ENCODE data around the gene TCF4. TPM values are rescaled to one million over a fixed set of nuclear protein-coding genes. Genes with fewer than 3 reads are reported as not detected.

Gene TCF4
- total and polyA plus RNA-seq, 2 donors (not counting 1 experiment from before 2014, with no cell fraction given), result 68.5 to 353 TPM

- Histone ChIP-seq H3K4me1 (ENCODE audit: control insufficient read depth in 2 of 2, insufficient read depth in 2 of 2, low read length in 2 of 2) (no peaks in the 10 kb centered on the region), H3K36me3 (replicated peaks in 1 of 2; ENCODE audit: control extremely low read depth in 1 of 2, control insufficient read depth in 1 of 2, extremely low read depth in 1 of 2, insufficient read depth in 2 of 2, low read length in 1 of 2) (peaks cover 0 to 3% of the 10 kb centered on the region in 2 experiments), H3K27ac (ENCODE audit: low read length in 2 of 2) (no peak overlapping the region), H4K20me1 (ENCODE audit: control insufficient read depth, insufficient read depth, low read length, poor library complexity, severe bottlenecking) (no peaks in the 10 kb centered on the region), H3K27me3 (replicated peaks in 1 of 4; ENCODE audit: control extremely low read depth in 1 of 4, control insufficient read depth in 3 of 4, insufficient read depth in 4 of 4, low read length in 3 of 4) (no peaks in the 10 kb centered on the region), H3K9ac (ENCODE audit: low read length) (no peak overlapping the region), H2AFZ (ENCODE audit: insufficient read depth, low read depth, low read length, poor library complexity, severe bottlenecking) (no peak overlapping the region), H3K9me3 (ENCODE audit: control extremely low read depth in 1 of 3, control insufficient read depth in 2 of 3, insufficient read depth in 1 of 3, low read length in 2 of 3) (no peaks in the 10 kb centered on the region), H3K4me3 (ENCODE audit: control extremely low read depth in 1 of 5, extremely low read depth in 1 of 5, insufficient read depth in 1 of 5, low read depth in 2 of 5, low read length in 4 of 5) (no peak overlapping the region), H3K4me2 (replicated peaks; ENCODE audit: low read depth, low read length, poor library complexity, severe bottlenecking) (no peak overlapping the region), H3K79me2 (ENCODE audit: control insufficient read depth, insufficient read depth, low read length) (peaks cover 54% of the 10 kb centered on the region)
- TF ChIP-seq CTCF (IDR thresholded peaks at IDR 0.05) (no peak), EZH2 (IDR thresholded peaks at IDR 0.05; ENCODE audit: borderline replicate concordance, insufficient read depth, low read depth, low read length, poor library complexity, severe bottlenecking) (no peak)
- Mint-ChIP-seq H3K9me3 (ENCODE audit: insufficient read depth) (no peaks in the 10 kb centered on the region), H3K27ac (no peak overlapping the region), H3K4me3 (no peak overlapping the region), H3K4me1 (peaks cover 10% of the 10 kb centered on the region), H3K27me3 (peaks cover 3% of the 10 kb centered on the region)
- ATAC-seq (ENCODE audit: low read depth) (no peak), DNase-seq (no peak)
- POLR2A ChIA-PET, result no interaction called here
- no CpG with 5 or more reads among the region's 4 CpGs for WGBS (ENCODE audit: insufficient coverage)
- intact Hi-C loops (cut with micrococcal nuclease), result no loop called here
- CTCF ChIA-PET, result no interaction called here
Measured at GRCh38 chr18:55555395-55556027, 32.5 kb downstream of the TCF4 start.

- Histone ChIP-seq H3K27ac (ENCODE audit: low read length in 2 of 2) (no peak overlapping the region), H3K36me3 (replicated peaks in 1 of 2; ENCODE audit: control extremely low read depth in 1 of 2, control insufficient read depth in 1 of 2, extremely low read depth in 1 of 2, insufficient read depth in 2 of 2, low read length in 1 of 2) (peaks cover 0 to 2% of the 10 kb centered on the region in 2 experiments), H3K9ac (ENCODE audit: low read length) (no peak overlapping the region), H3K27me3 (replicated peaks in 1 of 4; ENCODE audit: control extremely low read depth in 1 of 4, control insufficient read depth in 3 of 4, insufficient read depth in 4 of 4, low read length in 3 of 4) (no peaks in the 10 kb centered on the region), H3K4me1 (ENCODE audit: control insufficient read depth in 2 of 2, insufficient read depth in 2 of 2, low read length in 2 of 2) (no peaks in the 10 kb centered on the region), H3K4me2 (replicated peaks; ENCODE audit: low read depth, low read length, poor library complexity, severe bottlenecking) (peak overlapping the region; percentile 14), H3K9me3 (ENCODE audit: control extremely low read depth in 1 of 3, control insufficient read depth in 2 of 3, insufficient read depth in 1 of 3, low read length in 2 of 3) (no peaks in the 10 kb centered on the region), H2AFZ (ENCODE audit: insufficient read depth, low read depth, low read length, poor library complexity, severe bottlenecking) (no peak overlapping the region), H3K79me2 (ENCODE audit: control insufficient read depth, insufficient read depth, low read length) (peaks cover 42% of the 10 kb centered on the region), H3K4me3 (ENCODE audit: control extremely low read depth in 1 of 5, extremely low read depth in 1 of 5, insufficient read depth in 1 of 5, low read depth in 2 of 5, low read length in 4 of 5) (no peak overlapping the region), H4K20me1 (ENCODE audit: control insufficient read depth, insufficient read depth, low read length, poor library complexity, severe bottlenecking) (no peaks in the 10 kb centered on the region)
- intact Hi-C loops (cut with micrococcal nuclease), result no loop called here
- Mint-ChIP-seq H3K27me3 (peaks cover 3% of the 10 kb centered on the region), H3K4me1 (peaks cover 10% of the 10 kb centered on the region), H3K4me3 (peak overlapping the region; percentile 20), H3K27ac (peak overlapping the region; percentile 10), H3K9me3 (ENCODE audit: insufficient read depth) (no peaks in the 10 kb centered on the region)
- DNase-seq (peak; percentile 39), ATAC-seq (ENCODE audit: low read depth) (peak; percentile 56)
- WGBS (ENCODE audit: insufficient coverage), result 76% methylated on average over 8 of the region's 11 CpGs
- POLR2A ChIA-PET, result no interaction called here
- TF ChIP-seq EZH2 (IDR thresholded peaks at IDR 0.05; ENCODE audit: borderline replicate concordance, insufficient read depth, low read depth, low read length, poor library complexity, severe bottlenecking), result no peak
- TF ChIP-seq CTCF (IDR thresholded peaks at IDR 0.05), result no peak
- CTCF ChIA-PET, result no interaction called here
Measured at GRCh38 chr18:55552526-55553189, 35.3 kb downstream of the TCF4 start.

All from B cell (primary cell).